ENCODE results near the gene ANKRD55. TPM values are rescaled to one million over a fixed set of nuclear protein-coding genes. Genes with fewer than 3 reads are reported as not detected.
"Not testable (repeated sequence)": the region's sequence is repeated elsewhere in the genome, so short reads cannot be mapped to it uniquely, and the experiment has no call there.

Gene ANKRD55
- total RNA-seq, 2 donors from 2014 or later: 0.14 to 0.79 TPM

GRCh38 chr5:56126487-56127179 lies 106.5 kb downstream of the ANKRD55 start:
- intact Hi-C loops (cut with DNase I): loop anchor here in 1 of 2 donors (2.0 kb wide), 1 partner anchor 70 kb away; no protein-coding TSS in a partner anchor

GRCh38 chr5:56123531-56124243 lies 109.4 kb downstream of the ANKRD55 start:
- intact Hi-C loops (cut with DNase I): no loop called here
- DNase-seq (ENCODE audit: low spot score): peak; percentile 88

More at GRCh38 chr5:56126487-56127179, 106.5 kb downstream of the ANKRD55 start:
- DNase-seq (ENCODE audit: low spot score): no peak

GRCh38 chr5:56122360-56122985 lies 110.7 kb downstream of the ANKRD55 start:
- DNase-seq (ENCODE audit: low spot score); intact Hi-C loops (cut with DNase I): not testable (repeated sequence)

- intact Hi-C loops (cut with DNase I): no loop called here
- no peak for DNase-seq (ENCODE audit: low spot score)
Measured at GRCh38 chr5:56119050-56119449, 114.1 kb downstream of the ANKRD55 start.

- no peak for DNase-seq (ENCODE audit: low spot score)
- intact Hi-C loops (cut with DNase I): no loop called here
Measured at GRCh38 chr5:56116599-56117141, 116.5 kb downstream of the ANKRD55 start.

GRCh38 chr5:56115589-56115988 lies 117.5 kb downstream of the ANKRD55 start:
- DNase-seq (ENCODE audit: low spot score): no peak
- intact Hi-C loops (cut with DNase I): no loop called here

GRCh38 chr5:56112526-56113121 lies 120.5 kb downstream of the ANKRD55 start:
- DNase-seq (ENCODE audit: low spot score): no peak
- intact Hi-C loops (cut with DNase I): no loop called here

GRCh38 chr5:56111404-56111781 lies 121.7 kb downstream of the ANKRD55 start:
- intact Hi-C loops (cut with DNase I): no loop called here
- DNase-seq (ENCODE audit: low spot score): no peak

GRCh38 chr5:56110646-56111403 lies 122.3 kb downstream of the ANKRD55 start:
- no peak for DNase-seq (ENCODE audit: low spot score)
- intact Hi-C loops (cut with DNase I): no loop called here

GRCh38 chr5:56108246-56108645 lies 124.9 kb downstream of the ANKRD55 start:
- intact Hi-C loops (cut with DNase I): no loop called here

GRCh38 chr5:56106837-56107236 lies 126.3 kb downstream of the ANKRD55 start:
- no peak for DNase-seq (ENCODE audit: low spot score)
- intact Hi-C loops (cut with DNase I): no loop called here

More at GRCh38 chr5:56108246-56108645, 124.9 kb downstream of the ANKRD55 start:
- DNase-seq (ENCODE audit: low spot score): no peak

GRCh38 chr5:56105511-56106291 lies 127.4 kb downstream of the ANKRD55 start:
- intact Hi-C loops (cut with DNase I): no loop called here
- DNase-seq (ENCODE audit: low spot score): no peak

GRCh38 chr5:56102889-56103288 lies 130.2 kb downstream of the ANKRD55 start:
- intact Hi-C loops (cut with DNase I): no loop called here
- DNase-seq (ENCODE audit: low spot score): no peak

- intact Hi-C loops (cut with DNase I): not testable (repeated sequence)
Measured at GRCh38 chr5:56102207-56102606, 130.9 kb downstream of the ANKRD55 start.

GRCh38 chr5:56101180-56101579 lies 131.9 kb downstream of the ANKRD55 start:
- DNase-seq (ENCODE audit: low spot score): no peak
- intact Hi-C loops (cut with DNase I): no loop called here

More at GRCh38 chr5:56102207-56102606, 130.9 kb downstream of the ANKRD55 start:
- DNase-seq (ENCODE audit: low spot score): not testable (repeated sequence)

GRCh38 chr5:56100439-56101176 lies 132.5 kb downstream of the ANKRD55 start:
- intact Hi-C loops (cut with DNase I): no loop called here

GRCh38 chr5:56099346-56099745 lies 133.8 kb downstream of the ANKRD55 start:
- no peak for DNase-seq (ENCODE audit: low spot score)
- intact Hi-C loops (cut with DNase I): no loop called here

More at GRCh38 chr5:56100439-56101176, 132.5 kb downstream of the ANKRD55 start:
- no peak for DNase-seq (ENCODE audit: low spot score)

Data from posterior vena cava (tissue), 2 donors.